Endothelial cell of umbilical vein (primary cell): ENCODE measurements around the gene SHISA6.

Experiments
- EZH2 ChIP-seq: IDR thresholded peaks from 2 replicates; pipeline ENCODE4 v1.6.1; 2012; ENCODE audit warnings: borderline replicate concordance, low read depth, mild to moderate bottlenecking, moderate library complexity, low read length, inconsistent platforms; ENCODE audit not compliant: severe bottlenecking
- FOS ChIP-seq: IDR thresholded peaks from 2 replicates; pipeline ENCODE4 v1.6.1; 2011; ENCODE audit warnings: mild to moderate bottlenecking, low read length, moderate library complexity, borderline replicate concordance; ENCODE audit not compliant: insufficient read depth
- MYC ChIP-seq: IDR thresholded peaks from one replicate; pipeline ENCODE4 v1.6.1; 2011; ENCODE audit warnings: mild to moderate bottlenecking, low read depth, low read length
- POLR2A ChIP-seq: IDR thresholded peaks from 2 replicates; pipeline ENCODE4 v1.6.1; 2012; ENCODE audit warnings: low read depth, mild to moderate bottlenecking, control low read depth, low read length
- POLR2AphosphoS5 ChIP-seq: IDR thresholded peaks from 2 replicates; pipeline ENCODE4 v1.6.1; 2012; ENCODE audit warnings: low read depth, mild to moderate bottlenecking, control low read depth, low read length, moderate library complexity; ENCODE audit not compliant: insufficient read depth
- TF ChIP-seq, protein P1 (sequence below), 2 donors: IDR thresholded peaks; 1 replicate in 1 of 2; 2 replicates in 1 of 2; pipeline ENCODE4 v1.5.1; 2011; ENCODE audit warnings: low read length in 2 of 2, mild to moderate bottlenecking in 2 of 2, moderate library complexity in 2 of 2, control low read depth in 1 of 2, inconsistent platforms in 1 of 2, low read depth in 1 of 2; ENCODE audit not compliant: insufficient read depth in 1 of 2; ENCODE audit errors: extremely low read depth in 1 of 2
- TF ChIP-seq, protein P2 (sequence below): IDR thresholded peaks from 2 replicates; pipeline ENCODE4 v1.6.1; 2011; ENCODE audit not compliant: insufficient read depth, insufficient read length

DNA sequence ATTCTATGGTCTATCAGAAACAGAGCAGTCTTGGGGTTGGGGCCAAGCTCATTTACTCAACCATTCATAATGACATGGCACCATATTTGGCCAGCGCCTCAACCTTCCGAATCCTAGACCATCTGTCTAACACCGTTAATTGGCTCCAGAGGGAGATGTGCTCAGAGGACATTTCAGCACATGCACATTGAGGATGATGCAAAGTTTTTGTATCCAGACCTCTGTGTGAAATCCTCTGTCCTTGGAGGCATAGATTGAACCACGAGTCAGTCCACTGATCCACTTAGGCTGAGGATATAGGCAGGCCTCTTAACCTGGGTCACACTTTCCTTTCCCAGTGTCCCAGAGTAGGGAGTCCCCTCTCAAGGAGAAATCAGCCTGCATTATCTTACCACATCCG is 85.5 kb downstream of the SHISA6 start:
- TF ChIP-seq POLR2A (no peak), EZH2 (no peak), MYC (no peak), POLR2AphosphoS5 (no peak), FOS (no peak)
- TF ChIP-seq, protein P1, sequence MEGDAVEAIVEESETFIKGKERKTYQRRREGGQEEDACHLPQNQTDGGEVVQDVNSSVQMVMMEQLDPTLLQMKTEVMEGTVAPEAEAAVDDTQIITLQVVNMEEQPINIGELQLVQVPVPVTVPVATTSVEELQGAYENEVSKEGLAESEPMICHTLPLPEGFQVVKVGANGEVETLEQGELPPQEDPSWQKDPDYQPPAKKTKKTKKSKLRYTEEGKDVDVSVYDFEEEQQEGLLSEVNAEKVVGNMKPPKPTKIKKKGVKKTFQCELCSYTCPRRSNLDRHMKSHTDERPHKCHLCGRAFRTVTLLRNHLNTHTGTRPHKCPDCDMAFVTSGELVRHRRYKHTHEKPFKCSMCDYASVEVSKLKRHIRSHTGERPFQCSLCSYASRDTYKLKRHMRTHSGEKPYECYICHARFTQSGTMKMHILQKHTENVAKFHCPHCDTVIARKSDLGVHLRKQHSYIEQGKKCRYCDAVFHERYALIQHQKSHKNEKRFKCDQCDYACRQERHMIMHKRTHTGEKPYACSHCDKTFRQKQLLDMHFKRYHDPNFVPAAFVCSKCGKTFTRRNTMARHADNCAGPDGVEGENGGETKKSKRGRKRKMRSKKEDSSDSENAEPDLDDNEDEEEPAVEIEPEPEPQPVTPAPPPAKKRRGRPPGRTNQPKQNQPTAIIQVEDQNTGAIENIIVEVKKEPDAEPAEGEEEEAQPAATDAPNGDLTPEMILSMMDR (IDR thresholded peaks at IDR 0.05; ENCODE audit: extremely low read depth in 1 of 2, insufficient read depth in 1 of 2, low read depth in 1 of 2, low read length in 2 of 2): no peak
- TF ChIP-seq, protein P2, sequence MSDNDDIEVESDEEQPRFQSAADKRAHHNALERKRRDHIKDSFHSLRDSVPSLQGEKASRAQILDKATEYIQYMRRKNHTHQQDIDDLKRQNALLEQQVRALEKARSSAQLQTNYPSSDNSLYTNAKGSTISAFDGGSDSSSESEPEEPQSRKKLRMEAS: no peak
